Body of pancreas (tissue), 4 donors: ENCODE measurements around the gene COX6A2. TPM values are rescaled to one million over a fixed set of nuclear protein-coding genes. Genes with fewer than 3 reads are reported as not detected.
A peak's percentile ranks its signal among the peaks of the same experiment; 100 is the strongest.

Experiments used
- ATAC-seq: fragments of 150-250 bp; one replicate; pipeline ENCODE4 v1.9.1; 2016
- DNase-seq, 4 donors: peaks; one replicate each; pipeline ENCODE4 v3.0.0-alpha.2; 2019
- H3K27ac ChIP-seq, 4 donors: fragments of 200-600 bp; sonication (generic); 1 replicate in 3 of 4; 2 replicates in 1 of 4; pipeline versions ENCODE4 v1.5.1 to v1.6.1; 2016 to 2019; ENCODE audit warnings: mild to moderate bottlenecking in 1 of 4, mixed read lengths in 1 of 4, moderate library complexity in 1 of 4
- H3K27me3 ChIP-seq, 2 donors: fragments of 200-600 bp; sonication (generic); one replicate each; pipeline ENCODE4 v1.6.0; 2016; ENCODE audit warnings: mild to moderate bottlenecking in 1 of 2
- H3K36me3 ChIP-seq, 2 donors: fragments of 200-600 bp; sonication (generic); replicated peaks in 1 of 2; 2 replicates each; pipeline ENCODE4 v1.5.1; 2016; ENCODE audit warnings: low read depth in 2 of 2; ENCODE audit not compliant: insufficient read depth in 1 of 2
- H3K4me1 ChIP-seq: fragments of 200-600 bp; sonication (generic); one replicate; pipeline ENCODE4 v1.6.0; 2016
- H3K4me3 ChIP-seq, 2 donors: fragments of 200-600 bp; sonication (generic); 1 replicate in 1 of 2; 2 replicates in 1 of 2; pipeline ENCODE4 v1.5.1; 2016 to 2019
- H3K9me3 ChIP-seq, 3 donors: fragments of 200-600 bp; sonication (generic); 1 replicate in 2 of 3; 2 replicates in 1 of 3; pipeline ENCODE4 v1.5.1; 2016
- POLR2A ChIP-seq, 3 donors: fragments of 450-650 bp; IDR thresholded peaks; one replicate each; pipeline ENCODE4 v1.6.1; 2016; ENCODE audit warnings: antibody characterized with exemption in 3 of 3, mild to moderate bottlenecking in 2 of 3
- WGBS, 2 donors: methylation state at CpG; one replicate each; pipeline ENCODE4 v1.1.5; 2017; 5-methylcytosine and 5-hydroxymethylcytosine counted together
- intact Hi-C: fragments of 100-400 bp; cut with DNase I; formaldehyde crosslinking; loops from one replicate; pipeline ENCODE4 v1.15.1; 2023
- total RNA-seq, 2 donors: library from RNA; depleted of rRNA; stranded (reverse); fragments of >200 nt; gene quantifications; one replicate each; pipeline ENCODE4 v1.1.0, GENCODE V29; 2016
- TF ChIP-seq, protein P1 (sequence below), 7 experiments: fragments of 450-650 bp in 4 of 7; fragments of 200-600 bp in 3 of 7; sonication (generic) in 3 of 7; IDR thresholded peaks; one replicate each; pipeline ENCODE4 v1.5.1; 2016 to 2019; ENCODE audit warnings: antibody characterized with exemption in 7 of 7

Gene COX6A2
- total RNA-seq, 2 donors from 2014 or later: not detected

GRCh38 chr16:31459687-31460581, 31.8 kb upstream of the COX6A2 start:
- ATAC-seq: peak; percentile 85
- Histone ChIP-seq H3K27me3 (no peaks in the 10 kb centered on the region), H3K4me1 (peaks cover 41% of the 10 kb centered on the region), H3K27ac (peak overlapping the region; percentile 98 to 100 (median 100)), H3K36me3 (peaks cover 0 to 8% of the 10 kb centered on the region in 2 donors), H3K9me3 (no peaks in the 10 kb centered on the region), H3K4me3 (peak overlapping the region; percentile 50 to 74)
- intact Hi-C loops: no loop called here
- WGBS, 2 donors: 2 to 9% methylated on average over 10 to 51 of the region's 61 CpGs
- DNase-seq: peak; percentile 100
- TF ChIP-seq, protein P1, sequence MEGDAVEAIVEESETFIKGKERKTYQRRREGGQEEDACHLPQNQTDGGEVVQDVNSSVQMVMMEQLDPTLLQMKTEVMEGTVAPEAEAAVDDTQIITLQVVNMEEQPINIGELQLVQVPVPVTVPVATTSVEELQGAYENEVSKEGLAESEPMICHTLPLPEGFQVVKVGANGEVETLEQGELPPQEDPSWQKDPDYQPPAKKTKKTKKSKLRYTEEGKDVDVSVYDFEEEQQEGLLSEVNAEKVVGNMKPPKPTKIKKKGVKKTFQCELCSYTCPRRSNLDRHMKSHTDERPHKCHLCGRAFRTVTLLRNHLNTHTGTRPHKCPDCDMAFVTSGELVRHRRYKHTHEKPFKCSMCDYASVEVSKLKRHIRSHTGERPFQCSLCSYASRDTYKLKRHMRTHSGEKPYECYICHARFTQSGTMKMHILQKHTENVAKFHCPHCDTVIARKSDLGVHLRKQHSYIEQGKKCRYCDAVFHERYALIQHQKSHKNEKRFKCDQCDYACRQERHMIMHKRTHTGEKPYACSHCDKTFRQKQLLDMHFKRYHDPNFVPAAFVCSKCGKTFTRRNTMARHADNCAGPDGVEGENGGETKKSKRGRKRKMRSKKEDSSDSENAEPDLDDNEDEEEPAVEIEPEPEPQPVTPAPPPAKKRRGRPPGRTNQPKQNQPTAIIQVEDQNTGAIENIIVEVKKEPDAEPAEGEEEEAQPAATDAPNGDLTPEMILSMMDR (IDR thresholded peaks at IDR 0.05): no peak
- TF ChIP-seq POLR2A (IDR thresholded peaks at IDR 0.05): no peak

DNA sequence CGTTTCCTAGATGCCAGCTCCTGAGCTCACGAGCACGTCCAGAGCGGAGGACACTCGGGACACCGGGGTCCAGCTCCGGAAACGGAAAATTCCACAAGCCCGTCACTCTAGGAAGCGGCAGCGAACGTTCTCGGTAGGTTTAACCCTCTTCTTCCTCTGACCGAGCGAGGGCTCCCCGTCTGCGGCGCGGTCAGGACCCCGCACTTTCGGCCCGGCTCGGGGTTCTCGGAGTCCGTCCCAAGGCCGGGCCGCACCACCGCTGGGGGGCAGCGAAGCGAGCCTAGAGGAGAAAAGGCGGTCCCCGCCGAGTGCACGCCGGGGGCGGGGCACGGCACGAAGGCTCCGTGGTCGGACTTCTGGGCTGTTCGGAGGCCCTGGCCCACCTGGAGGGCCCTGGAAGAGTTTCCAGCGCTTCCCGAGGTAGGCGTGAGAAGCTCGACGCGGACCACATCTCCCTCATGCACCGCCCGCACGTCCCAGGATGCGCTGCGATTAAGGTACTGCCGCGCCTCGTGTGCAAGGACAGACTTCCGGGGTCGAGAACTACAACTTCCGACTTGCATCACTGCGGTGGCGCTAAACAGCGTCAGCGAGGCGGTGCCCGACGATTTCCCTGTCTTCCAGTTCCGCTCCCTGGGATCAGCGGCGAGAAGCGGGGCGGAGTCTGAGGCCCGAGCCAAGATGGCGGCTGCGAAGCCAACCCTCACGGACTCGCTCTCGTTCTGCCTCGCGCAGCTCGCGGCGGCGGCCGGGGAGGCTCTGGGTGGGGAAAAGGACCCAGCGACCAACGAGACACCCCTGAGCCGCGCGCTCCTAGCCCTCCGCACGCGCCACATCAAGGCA, 30.9 kb upstream of the COX6A2 start, which contains the start of gene ARMC5:
ARMC5 (plus strand) TSS at position 658 of the 843 bp plus-strand sequence; CDS start at position 682, 24 bp downstream.
- peak; percentile 97 to 99 (median 98) for DNase-seq
- H3K4me1 ChIP-seq: peaks cover 45% of the 10 kb centered on the region
- peak within 1 kb of the TSS; percentile 50 to 74 for H3K4me3 ChIP-seq
- WGBS, 2 donors: 0 to 1% methylated on average over 8 to 87 of the region's 91 CpGs
- H3K9me3 ChIP-seq: no peaks in the 10 kb centered on the region
- no peaks in the 10 kb centered on the region for H3K27me3 ChIP-seq
- ATAC-seq: peak; percentile 87
- peak within 1 kb of the TSS; percentile 98 to 100 (median 100) for H3K27ac ChIP-seq
- TF ChIP-seq, protein P1 (IDR thresholded peaks at IDR 0.05): peak; percentile 34 to 59 (median 55)
- TF ChIP-seq POLR2A (IDR thresholded peaks at IDR 0.05): peak; percentile 75 to 91 (median 88)
- intact Hi-C loops: no loop called here
- peaks cover 0 to 4% of the 10 kb centered on the region in 2 donors for H3K36me3 ChIP-seq

DNA sequence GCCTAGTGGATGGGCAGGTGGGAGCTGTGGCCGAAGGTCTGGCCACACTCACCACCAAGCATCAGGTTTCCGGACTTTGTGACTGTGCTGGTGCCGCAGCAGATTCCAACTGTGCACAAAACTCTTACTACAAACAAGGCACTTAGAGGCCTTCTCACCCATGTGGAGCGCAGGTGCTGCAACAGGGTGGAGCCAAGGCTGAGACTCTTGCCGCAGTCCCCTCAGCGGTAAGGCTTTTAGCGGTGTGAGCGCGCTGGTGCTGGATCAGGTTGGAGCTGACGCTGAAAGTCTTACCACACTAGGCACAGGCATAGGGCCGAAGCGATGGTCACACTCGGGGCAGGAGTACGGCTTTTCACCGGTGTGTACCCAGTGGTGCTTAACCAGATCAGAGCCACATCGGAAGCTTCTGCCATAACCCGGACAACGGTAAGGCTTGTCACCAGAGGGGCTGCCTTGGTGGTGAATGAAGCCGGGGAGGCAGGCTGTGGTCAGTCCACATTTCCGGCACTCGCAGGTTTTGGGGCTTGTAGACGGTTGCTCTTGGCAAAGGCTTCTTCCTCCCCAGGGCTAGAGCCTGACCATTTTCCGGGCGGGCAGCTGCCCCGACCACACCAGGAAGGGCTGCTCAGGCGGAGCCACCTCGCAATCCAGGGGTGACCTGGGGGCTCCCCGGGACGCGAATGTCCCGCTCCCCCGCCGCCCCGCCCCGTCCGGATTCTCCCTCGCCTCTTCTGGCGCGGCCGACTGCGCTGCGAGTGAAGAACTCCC, 30.1 kb upstream of the COX6A2 start:
- Histone ChIP-seq H3K9me3 (no peaks in the 10 kb centered on the region), H3K27ac (peak overlapping the region; percentile 98 to 100 (median 100)), H3K4me3 (peak overlapping the region; percentile 50 to 74), H3K4me1 (peaks cover 53% of the 10 kb centered on the region), H3K27me3 (no peaks in the 10 kb centered on the region), H3K36me3 (peaks cover 0 to 4% of the 10 kb centered on the region in 2 donors)
- peak; percentile 56 to 65 (median 62) for DNase-seq
- TF ChIP-seq POLR2A (IDR thresholded peaks at IDR 0.05): peak; percentile 20 to 53 (median 38)
- TF ChIP-seq, protein P1 (IDR thresholded peaks at IDR 0.05): peak in 4 of 7 experiments; percentile 34 to 51 (median 40)
- no peak for ATAC-seq
- intact Hi-C loops: no loop called here
- 0 to 1% methylated on average over 5 to 42 of the region's 42 CpGs for WGBS, 2 donors

- ATAC-seq (no peak), DNase-seq (no peak)
- Histone ChIP-seq H3K27ac (no peak overlapping the region), H3K4me3 (no peak overlapping the region), H3K4me1 (peaks cover 66% of the 10 kb centered on the region), H3K27me3 (no peaks in the 10 kb centered on the region), H3K9me3 (no peaks in the 10 kb centered on the region), H3K36me3 (no peaks in the 10 kb centered on the region)
- TF ChIP-seq, protein P1 (IDR thresholded peaks at IDR 0.05): no peak
- no peak for TF ChIP-seq POLR2A (IDR thresholded peaks at IDR 0.05)
- 50 to 67% methylated on average over 4 to 8 of the region's 8 CpGs for WGBS, 2 donors
- intact Hi-C loops: no loop called here
Observed at GRCh38 chr16:31456988-31457360, 28.8 kb upstream of the COX6A2 start.
